ENCODE measurements around the gene PRDM15.

Gene PRDM15

GRCh38 chr21:41825216-41825615, 53.9 kb downstream of the PRDM15 start:
- no peak for DNase-seq (ENCODE audit: low read depth, low spot score)

GRCh38 chr21:41824466-41825207, 54.5 kb downstream of the PRDM15 start:
- no peak for DNase-seq (ENCODE audit: low read depth, low spot score)

- DNase-seq (ENCODE audit: low read depth, low spot score), result no peak
Measured at GRCh38 chr21:41823906-41824305, 55.2 kb downstream of the PRDM15 start.

- no peak for DNase-seq (ENCODE audit: low read depth, low spot score)
Measured at GRCh38 chr21:41823166-41823565, 56.0 kb downstream of the PRDM15 start.

GRCh38 chr21:41821756-41822431, 57.2 kb downstream of the PRDM15 start:
- DNase-seq (ENCODE audit: low read depth, low spot score), result no peak

GRCh38 chr21:41821081-41821755, 57.9 kb downstream of the PRDM15 start:
- DNase-seq (ENCODE audit: low read depth, low spot score), result no peak

- no peak for DNase-seq (ENCODE audit: low read depth, low spot score)
Measured at GRCh38 chr21:41820384-41821080, 58.6 kb downstream of the PRDM15 start.

- DNase-seq (ENCODE audit: low read depth, low spot score), result no peak
Measured at GRCh38 chr21:41819856-41820281, 59.3 kb downstream of the PRDM15 start.

- DNase-seq (ENCODE audit: low read depth, low spot score), result no peak
Measured at GRCh38 chr21:41819236-41819855, 59.8 kb downstream of the PRDM15 start.

GRCh38 chr21:41817877-41818855, 61.0 kb downstream of the PRDM15 start:
- no peak for DNase-seq (ENCODE audit: low read depth, low spot score)

- DNase-seq (ENCODE audit: low read depth, low spot score), result no peak
Measured at GRCh38 chr21:41817228-41817627, 61.9 kb downstream of the PRDM15 start.

GRCh38 chr21:41816583-41817165, 62.5 kb downstream of the PRDM15 start:
- no peak for DNase-seq (ENCODE audit: low read depth, low spot score)

- no peak for DNase-seq (ENCODE audit: low read depth, low spot score)
Measured at GRCh38 chr21:41815652-41816582, 63.2 kb downstream of the PRDM15 start.

GRCh38 chr21:41813226-41813625, 65.9 kb downstream of the PRDM15 start:
- DNase-seq (ENCODE audit: low read depth, low spot score), result no peak

- no peak for DNase-seq (ENCODE audit: low read depth, low spot score)
Measured at GRCh38 chr21:41812679-41813078, 66.5 kb downstream of the PRDM15 start.

- DNase-seq (ENCODE audit: low read depth, low spot score), result no peak
Measured at GRCh38 chr21:41810597-41810932, 68.6 kb downstream of the PRDM15 start.

GRCh38 chr21:41809891-41810596, 69.1 kb downstream of the PRDM15 start:
- no peak for DNase-seq (ENCODE audit: low read depth, low spot score)

GRCh38 chr21:41808846-41809245, 70.3 kb downstream of the PRDM15 start:
- DNase-seq (ENCODE audit: low read depth, low spot score), result no peak
